Vagina (tissue), 2 donors: ENCODE results near the gene CASR. TPM values are rescaled to one million over a fixed set of nuclear protein-coding genes. Genes with fewer than 3 reads are reported as not detected.
"Not testable (repeated sequence)": the region's sequence is repeated elsewhere in the genome, so short reads cannot be mapped to it uniquely, and the experiment has no call there.

ENCODE experiments used
- DNase-seq, 2 donors: peaks; one replicate each; pipeline ENCODE4 v3.0.0-alpha.2; 2017; ENCODE audit errors: extremely low spot score in 2 of 2
- H3K27ac ChIP-seq: fragments of 200-600 bp; sonication (generic); one replicate; pipeline ENCODE4 v1.5.1; 2019
- H3K27me3 ChIP-seq: fragments of 200-600 bp; sonication (generic); one replicate; pipeline ENCODE4 v1.5.1; 2019
- H3K36me3 ChIP-seq, 2 donors: fragments of 200-600 bp; sonication (generic); one replicate each; pipeline ENCODE4 v1.5.1; 2017 to 2019
- H3K4me1 ChIP-seq: fragments of 200-600 bp; sonication (generic); one replicate; pipeline ENCODE4 v1.5.1; 2019
- H3K4me3 ChIP-seq, 2 donors: fragments of 200-600 bp; sonication (generic); 1 replicate in 1 of 2; 2 replicates in 1 of 2; pipeline ENCODE4 v1.5.1; 2016 to 2019
- H3K9me3 ChIP-seq: fragments of 200-600 bp; sonication (generic); one replicate; pipeline ENCODE4 v1.5.1; 2019
- POLR2A ChIP-seq, 2 donors: fragments of 450-650 bp; IDR thresholded peaks; one replicate each; pipeline ENCODE4 v1.6.1; 2017; ENCODE audit warnings: antibody characterized with exemption in 2 of 2, mild to moderate bottlenecking in 2 of 2, moderate library complexity in 2 of 2
- POLR2AphosphoS5 ChIP-seq, 2 donors: sonication (generic); formaldehyde crosslinking; IDR thresholded peaks; one replicate each; pipeline ENCODE4 v1.9.0; 2017; ENCODE audit warnings: antibody characterized with exemption in 2 of 2, mild to moderate bottlenecking in 2 of 2, low read depth in 1 of 2; ENCODE audit not compliant: insufficient read depth in 1 of 2
- intact Hi-C: fragments of 100-400 bp; cut with DNase I; formaldehyde crosslinking; loops from one replicate; pipeline ENCODE4 v1.15.1; 2023
- total RNA-seq: library from RNA; depleted of rRNA; stranded (reverse); fragments of >200 nt; gene quantifications from one replicate; pipeline ENCODE4 v1.2.3, GENCODE V29; 2016
- TF ChIP-seq, protein P1 (sequence below), 3 experiments: fragments of 450-650 bp in 2 of 3; fragments of 200-600 bp in 1 of 3; sonication (generic) in 1 of 3; IDR thresholded peaks; one replicate each; pipeline ENCODE4 v1.5.1; 2017 to 2019; ENCODE audit warnings: antibody characterized with exemption in 3 of 3, mild to moderate bottlenecking in 2 of 3, moderate library complexity in 2 of 3

Gene CASR
- total RNA-seq, 1 donor from 2014 or later: not detected

GRCh38 chr3:122167630-122168029, 15.8 kb upstream of the CASR start:
- intact Hi-C loops: no loop called here
- no peak overlapping the region for H3K27ac ChIP-seq
- H3K36me3 ChIP-seq: no peaks in the 10 kb centered on the region
- H3K27me3 ChIP-seq: no peaks in the 10 kb centered on the region
- no peak for TF ChIP-seq POLR2AphosphoS5 (IDR thresholded peaks at IDR 0.05; ENCODE audit: insufficient read depth in 1 of 2, low read depth in 1 of 2)
- TF ChIP-seq, protein P1, sequence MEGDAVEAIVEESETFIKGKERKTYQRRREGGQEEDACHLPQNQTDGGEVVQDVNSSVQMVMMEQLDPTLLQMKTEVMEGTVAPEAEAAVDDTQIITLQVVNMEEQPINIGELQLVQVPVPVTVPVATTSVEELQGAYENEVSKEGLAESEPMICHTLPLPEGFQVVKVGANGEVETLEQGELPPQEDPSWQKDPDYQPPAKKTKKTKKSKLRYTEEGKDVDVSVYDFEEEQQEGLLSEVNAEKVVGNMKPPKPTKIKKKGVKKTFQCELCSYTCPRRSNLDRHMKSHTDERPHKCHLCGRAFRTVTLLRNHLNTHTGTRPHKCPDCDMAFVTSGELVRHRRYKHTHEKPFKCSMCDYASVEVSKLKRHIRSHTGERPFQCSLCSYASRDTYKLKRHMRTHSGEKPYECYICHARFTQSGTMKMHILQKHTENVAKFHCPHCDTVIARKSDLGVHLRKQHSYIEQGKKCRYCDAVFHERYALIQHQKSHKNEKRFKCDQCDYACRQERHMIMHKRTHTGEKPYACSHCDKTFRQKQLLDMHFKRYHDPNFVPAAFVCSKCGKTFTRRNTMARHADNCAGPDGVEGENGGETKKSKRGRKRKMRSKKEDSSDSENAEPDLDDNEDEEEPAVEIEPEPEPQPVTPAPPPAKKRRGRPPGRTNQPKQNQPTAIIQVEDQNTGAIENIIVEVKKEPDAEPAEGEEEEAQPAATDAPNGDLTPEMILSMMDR (IDR thresholded peaks at IDR 0.05): no peak
- TF ChIP-seq POLR2A (IDR thresholded peaks at IDR 0.05): no peak
- no peak overlapping the region for H3K4me3 ChIP-seq
- H3K4me1 ChIP-seq: no peaks in the 10 kb centered on the region
- no peak for DNase-seq
- H3K9me3 ChIP-seq: no peaks in the 10 kb centered on the region

DNA sequence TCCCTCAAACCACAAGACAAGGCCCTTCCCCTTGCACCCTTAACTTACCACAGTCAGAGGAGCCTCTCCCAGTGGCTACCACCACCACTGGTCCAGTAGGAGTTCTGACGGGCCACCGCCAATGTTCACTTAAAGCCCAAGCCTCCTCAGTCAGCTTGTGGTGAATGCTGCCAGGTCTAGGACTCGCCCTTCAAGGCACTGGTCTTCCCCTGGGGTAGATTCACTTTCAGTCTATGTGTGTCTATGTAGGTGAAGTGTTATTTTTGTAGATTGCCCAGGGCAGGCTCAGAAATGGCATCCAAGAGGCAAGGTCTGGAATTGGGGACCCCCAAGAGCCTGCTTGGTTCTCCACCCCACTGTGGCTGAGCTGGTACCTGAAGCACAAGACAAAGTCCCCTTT, 15.4 kb upstream of the CASR start:
- no peak for TF ChIP-seq POLR2AphosphoS5 (IDR thresholded peaks at IDR 0.05; ENCODE audit: insufficient read depth in 1 of 2, low read depth in 1 of 2)
- intact Hi-C loops: no loop called here
- H3K4me3 ChIP-seq: no peak overlapping the region
- no peak overlapping the region for H3K27ac ChIP-seq
- no peaks in the 10 kb centered on the region for H3K27me3 ChIP-seq
- no peaks in the 10 kb centered on the region for H3K4me1 ChIP-seq
- H3K9me3 ChIP-seq: no peaks in the 10 kb centered on the region
- no peak for DNase-seq
- H3K36me3 ChIP-seq: no peaks in the 10 kb centered on the region

GRCh38 chr3:122169911-122170310, 13.6 kb upstream of the CASR start:
- no peak for TF ChIP-seq POLR2A (IDR thresholded peaks at IDR 0.05)
- TF ChIP-seq, protein P1 (IDR thresholded peaks at IDR 0.05): no peak
- no peak for TF ChIP-seq POLR2AphosphoS5 (IDR thresholded peaks at IDR 0.05; ENCODE audit: insufficient read depth in 1 of 2, low read depth in 1 of 2)
- DNase-seq: no peak
- intact Hi-C loops: no loop called here
- Histone ChIP-seq H3K4me1 (no peaks in the 10 kb centered on the region), H3K36me3 (no peaks in the 10 kb centered on the region), H3K27ac (no peak overlapping the region), H3K4me3 (no peak overlapping the region), H3K27me3 (no peaks in the 10 kb centered on the region), H3K9me3 (no peaks in the 10 kb centered on the region)

DNA sequence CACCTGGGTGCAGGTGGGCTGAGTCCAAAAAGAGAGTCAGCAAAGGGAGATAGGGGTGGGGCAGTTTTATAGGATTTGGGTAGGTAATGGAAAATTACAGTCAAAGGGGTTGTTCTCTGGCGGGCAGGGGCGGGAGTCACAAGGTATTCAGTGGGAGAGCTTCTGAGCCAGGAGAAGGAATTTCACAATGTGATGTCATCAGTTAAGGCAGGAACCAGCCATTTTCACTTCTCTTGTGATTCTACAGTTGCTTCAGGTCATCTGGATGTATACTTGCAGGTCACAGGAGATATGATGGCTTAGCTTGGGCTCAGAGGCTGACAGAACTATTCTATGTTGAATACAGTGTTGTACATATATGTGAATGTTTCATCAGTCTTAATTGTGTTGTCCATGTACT, 12.1 kb upstream of the CASR start:
- H3K9me3 ChIP-seq, H3K36me3 ChIP-seq, DNase-seq, H3K27me3 ChIP-seq, H3K4me1 ChIP-seq, H3K4me3 ChIP-seq, intact Hi-C loops, H3K27ac ChIP-seq: not testable (repeated sequence)

- no peak for TF ChIP-seq POLR2A (IDR thresholded peaks at IDR 0.05)
- TF ChIP-seq, protein P1 (IDR thresholded peaks at IDR 0.05): no peak
- no peak for TF ChIP-seq POLR2AphosphoS5 (IDR thresholded peaks at IDR 0.05; ENCODE audit: insufficient read depth in 1 of 2, low read depth in 1 of 2)
- intact Hi-C loops: no loop called here
- no peak for DNase-seq
Observed at GRCh38 chr3:122178711-122179110, 4.8 kb upstream of the CASR start.

DNA sequence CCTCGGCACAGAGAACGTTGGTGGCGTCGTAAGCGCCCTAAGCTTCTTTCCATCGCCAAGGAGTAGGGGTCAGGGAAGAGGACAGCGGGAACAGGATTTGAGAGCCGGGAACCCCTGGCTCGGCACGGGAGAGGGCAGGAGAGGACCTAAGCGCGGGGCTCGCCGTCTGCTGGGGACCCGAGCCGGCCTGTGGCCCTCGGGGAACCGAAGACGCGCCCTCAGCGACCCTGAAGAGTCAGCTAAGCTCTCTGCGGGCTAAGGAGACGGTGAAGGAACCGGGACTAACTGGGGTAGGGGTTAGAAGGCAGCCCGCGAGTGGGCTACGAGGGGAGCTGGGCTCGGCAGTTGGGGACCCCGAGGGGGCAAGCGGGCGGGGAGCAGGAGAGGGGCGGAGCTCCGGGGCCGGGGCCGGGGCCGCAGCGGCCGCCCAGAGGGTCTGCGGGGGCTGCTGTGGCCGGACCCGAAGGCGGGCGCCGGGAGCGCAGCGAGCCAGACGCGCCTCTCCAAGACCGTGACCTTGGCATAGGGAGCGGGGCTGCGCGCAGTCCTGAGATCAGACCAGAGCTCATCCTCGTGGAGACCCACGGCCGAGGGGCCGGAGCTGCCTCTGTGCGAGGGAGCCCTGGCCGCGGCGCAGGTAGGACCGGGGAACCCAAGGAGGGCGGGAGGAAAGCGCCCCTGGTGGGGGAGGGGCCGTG, 574 bp downstream of the CASR start:
- H3K27me3 ChIP-seq: peaks cover 8% of the 10 kb centered on the region
- no peaks in the 10 kb centered on the region for H3K36me3 ChIP-seq
- H3K27ac ChIP-seq: no peak overlapping the region
- DNase-seq: no peak
- H3K4me3 ChIP-seq: peak overlapping the region in 1 of 2 donors; percentile 11
- intact Hi-C loops: no loop called here
- TF ChIP-seq POLR2AphosphoS5 (IDR thresholded peaks at IDR 0.05; ENCODE audit: insufficient read depth in 1 of 2, low read depth in 1 of 2): no peak
- no peak for TF ChIP-seq POLR2A (IDR thresholded peaks at IDR 0.05)
- TF ChIP-seq, protein P1 (IDR thresholded peaks at IDR 0.05): no peak
- no peaks in the 10 kb centered on the region for H3K9me3 ChIP-seq
- H3K4me1 ChIP-seq: peaks cover 10% of the 10 kb centered on the region

More at GRCh38 chr3:122178711-122179110, 4.8 kb upstream of the CASR start:
- Histone ChIP-seq H3K36me3 (no peaks in the 10 kb centered on the region), H3K9me3 (no peaks in the 10 kb centered on the region), H3K4me1 (peaks cover under 1% of the 10 kb centered on the region), H3K27ac (no peak overlapping the region), H3K4me3 (no peak overlapping the region), H3K27me3 (no peaks in the 10 kb centered on the region)
